Activated CD4-positive, alpha-beta T cell treated with anti-CD3 and anti-CD28 coated beads for 24 hours (primary cell): ENCODE data around the gene INHBC.
"Not testable (repeated sequence)": the region's sequence is repeated elsewhere in the genome, so short reads cannot be mapped to it uniquely, and the experiment has no call there.

Source experiments
- DNase-seq, 2 donors: peaks; one replicate each; pipeline ENCODE4 v3.0.0-alpha.2; 2020; ENCODE audit warnings: low read depth in 2 of 2

The INHBC gene

GRCh38 chr12:57487055-57487596 lies 52.5 kb downstream of the INHBC start:
- DNase-seq = no peak

GRCh38 chr12:57487597-57488401 lies 53.2 kb downstream of the INHBC start, which contains the start of gene MARS1:
MARS1 (plus strand) TSS chr12:57488068; CDS start chr12:57488091, 23 bp downstream.
- DNase-seq = peak; percentile 83 to 86

- no peak for DNase-seq
These were observed 54.0 kb downstream of the INHBC start for GRCh38 chr12:57488402-57489156.

- DNase-seq = no peak
These were observed 54.6 kb downstream of the INHBC start for GRCh38 chr12:57489157-57489641.

GRCh38 chr12:57490126-57490525 lies 55.5 kb downstream of the INHBC start:
- no peak for DNase-seq

- DNase-seq = no peak
These were observed 57.1 kb downstream of the INHBC start for GRCh38 chr12:57491393-57492280.

- not testable (repeated sequence) for DNase-seq
These were observed 60.6 kb downstream of the INHBC start for GRCh38 chr12:57495051-57495701.

GRCh38 chr12:57496822-57497221 lies 62.2 kb downstream of the INHBC start:
- no peak for DNase-seq

- DNase-seq = no peak
These were observed 62.9 kb downstream of the INHBC start for GRCh38 chr12:57497223-57498131.

GRCh38 chr12:57498132-57498502 lies 63.5 kb downstream of the INHBC start:
- no peak for DNase-seq

- DNase-seq = no peak
These were observed 64.0 kb downstream of the INHBC start for GRCh38 chr12:57498571-57498970.

- no peak for DNase-seq
These were observed 65.6 kb downstream of the INHBC start for GRCh38 chr12:57500213-57500612.
